ENCODE results near the gene LACRT.

LACRT gene

DNA sequence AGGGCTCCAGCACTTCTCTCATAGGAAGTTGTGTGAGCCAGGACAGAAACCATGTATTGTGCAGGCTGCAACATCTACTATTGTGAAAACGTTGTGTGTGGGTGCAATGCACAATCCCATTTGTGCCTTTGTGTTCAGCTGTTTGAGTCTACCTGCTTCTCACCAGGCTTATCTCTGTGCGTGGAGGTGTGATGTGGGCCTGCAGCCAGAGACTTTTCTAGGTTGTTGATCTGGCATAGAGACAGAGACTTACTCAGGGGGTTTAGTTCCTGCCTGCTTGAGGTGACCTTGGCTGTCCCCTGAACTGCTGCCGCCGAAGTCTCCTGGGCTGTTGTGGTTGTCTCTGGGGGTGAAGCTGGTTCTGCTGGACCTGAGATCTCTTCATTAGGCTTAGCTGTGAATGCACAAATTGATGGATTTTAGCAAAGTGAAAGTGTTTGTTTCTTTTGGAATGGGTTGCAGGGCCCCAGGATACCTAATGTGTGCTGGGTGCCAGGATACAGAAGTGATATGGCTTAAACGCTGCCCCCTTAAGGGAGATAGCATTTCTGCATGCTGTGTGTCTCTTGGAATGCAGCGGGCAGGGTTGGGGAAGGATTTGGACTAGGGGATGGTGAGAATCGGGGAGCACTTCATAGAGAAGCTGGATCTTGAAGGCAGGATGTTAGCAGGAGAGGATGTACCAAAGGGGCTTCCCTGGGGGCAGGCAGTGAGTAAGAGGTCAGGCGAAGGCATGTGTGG is 2.5 kb downstream of the LACRT start:
- DNase-seq: no peak

DNA sequence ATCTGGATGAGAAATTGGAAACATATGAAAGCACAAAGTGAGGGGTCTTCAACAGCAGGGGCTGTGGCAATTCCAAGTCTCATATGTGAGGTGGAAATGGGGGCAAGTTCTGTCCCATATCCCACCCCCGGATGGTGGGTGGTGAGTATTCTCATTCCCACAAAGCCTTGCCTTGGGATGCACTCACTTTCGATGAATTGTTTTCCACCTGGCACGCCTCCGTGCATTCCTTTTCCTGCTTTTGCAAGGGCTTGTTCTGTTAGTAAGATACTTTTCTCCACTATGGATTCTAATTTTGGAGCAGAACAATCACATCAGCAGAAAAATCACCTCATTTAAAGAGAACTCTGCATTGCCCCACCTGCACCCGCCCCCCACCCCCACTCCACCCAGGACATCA is 3.1 kb downstream of the LACRT start:
- no peak for DNase-seq

DNA sequence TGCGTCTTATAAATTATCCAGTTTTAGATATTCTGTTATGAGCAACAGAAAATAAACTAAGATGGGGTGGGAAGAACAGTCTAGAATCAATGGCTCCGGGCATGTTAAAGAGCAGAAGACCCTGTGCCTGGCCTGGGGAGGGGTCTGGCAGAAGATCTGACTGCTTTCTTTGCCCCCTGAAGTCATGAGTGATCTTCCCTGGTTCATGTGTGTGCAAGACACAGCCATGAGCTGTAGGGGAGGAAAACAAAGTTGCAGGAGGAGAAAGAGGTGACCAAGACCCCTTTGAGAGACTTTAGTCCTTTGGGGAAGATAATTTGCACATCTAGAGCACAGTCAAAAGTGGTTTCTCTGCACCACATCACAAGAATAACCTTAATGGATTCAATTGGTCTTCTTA is 4.8 kb downstream of the LACRT start:
- DNase-seq: no peak

DNA sequence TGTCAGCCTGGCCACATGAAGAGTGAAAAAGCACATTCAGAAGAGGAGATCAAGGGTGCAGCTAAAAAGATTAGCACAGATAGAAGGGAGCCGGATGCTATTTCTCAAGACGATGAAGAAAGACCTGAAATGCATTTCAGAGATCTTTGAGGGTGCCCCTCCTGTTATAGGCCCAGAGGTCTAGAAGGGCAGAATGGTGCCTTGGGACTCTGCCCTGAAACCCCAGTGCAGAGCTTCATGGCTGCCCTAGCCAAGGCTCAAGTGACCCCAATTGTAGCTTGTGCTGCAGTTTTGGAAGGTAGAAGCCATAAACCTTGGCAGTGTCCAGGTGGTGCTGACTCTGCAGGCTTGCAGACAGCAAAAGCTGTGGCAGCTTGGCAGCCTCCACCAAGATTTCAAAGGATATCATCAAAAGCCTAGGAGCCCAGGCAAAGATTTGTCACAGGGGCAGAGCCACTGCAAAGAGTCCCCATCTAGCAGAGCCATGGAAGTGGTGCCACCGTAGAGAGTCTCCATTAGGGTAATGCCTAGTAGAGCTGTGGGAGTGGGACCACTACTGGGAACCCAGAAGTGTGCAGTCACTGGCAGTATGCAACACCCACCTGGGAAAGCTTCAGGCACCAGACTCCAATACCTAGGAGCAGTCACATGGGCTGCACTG is 6.4 kb downstream of the LACRT start:
- DNase-seq: no peak

DNA sequence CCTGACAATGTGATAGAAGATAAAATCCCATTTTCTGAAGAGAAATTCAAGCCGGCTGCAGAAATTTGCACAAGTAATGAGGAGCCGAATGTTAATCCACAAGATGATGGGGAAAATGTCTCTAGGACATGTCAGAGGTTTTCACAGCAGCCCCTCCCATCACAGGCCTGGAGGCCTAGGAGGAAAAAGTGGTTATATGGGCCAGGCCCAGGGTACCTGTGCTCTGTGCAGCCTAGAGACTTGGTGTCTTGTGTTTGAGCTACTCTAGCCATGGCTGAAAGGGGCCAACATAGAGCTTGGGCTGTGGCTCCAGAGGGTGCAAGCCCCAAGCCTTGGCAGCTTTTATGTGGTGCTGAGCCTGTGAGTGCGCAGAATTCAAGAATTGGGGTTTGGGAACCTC is 7.4 kb downstream of the LACRT start:
- DNase-seq: no peak

DNA sequence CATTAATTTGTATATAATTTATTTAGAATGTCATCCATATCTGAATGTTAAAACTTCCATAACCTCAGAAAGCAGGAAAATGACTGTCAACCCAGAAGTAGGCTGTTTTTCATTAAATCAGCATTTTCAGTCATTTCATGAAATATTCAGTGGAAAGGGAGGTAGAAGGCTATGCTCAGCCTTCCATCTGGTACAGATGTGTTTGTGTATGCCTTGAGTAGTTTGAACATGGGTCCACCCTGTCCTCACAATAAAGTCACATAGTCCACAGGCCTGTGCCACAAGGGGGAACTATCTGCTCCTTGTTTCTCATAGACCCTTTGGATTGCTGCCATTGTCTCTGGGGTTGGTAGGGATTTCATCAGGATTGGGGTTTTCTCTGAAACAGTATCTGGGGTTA is 9.1 kb downstream of the LACRT start:
- no peak for DNase-seq

DNA sequence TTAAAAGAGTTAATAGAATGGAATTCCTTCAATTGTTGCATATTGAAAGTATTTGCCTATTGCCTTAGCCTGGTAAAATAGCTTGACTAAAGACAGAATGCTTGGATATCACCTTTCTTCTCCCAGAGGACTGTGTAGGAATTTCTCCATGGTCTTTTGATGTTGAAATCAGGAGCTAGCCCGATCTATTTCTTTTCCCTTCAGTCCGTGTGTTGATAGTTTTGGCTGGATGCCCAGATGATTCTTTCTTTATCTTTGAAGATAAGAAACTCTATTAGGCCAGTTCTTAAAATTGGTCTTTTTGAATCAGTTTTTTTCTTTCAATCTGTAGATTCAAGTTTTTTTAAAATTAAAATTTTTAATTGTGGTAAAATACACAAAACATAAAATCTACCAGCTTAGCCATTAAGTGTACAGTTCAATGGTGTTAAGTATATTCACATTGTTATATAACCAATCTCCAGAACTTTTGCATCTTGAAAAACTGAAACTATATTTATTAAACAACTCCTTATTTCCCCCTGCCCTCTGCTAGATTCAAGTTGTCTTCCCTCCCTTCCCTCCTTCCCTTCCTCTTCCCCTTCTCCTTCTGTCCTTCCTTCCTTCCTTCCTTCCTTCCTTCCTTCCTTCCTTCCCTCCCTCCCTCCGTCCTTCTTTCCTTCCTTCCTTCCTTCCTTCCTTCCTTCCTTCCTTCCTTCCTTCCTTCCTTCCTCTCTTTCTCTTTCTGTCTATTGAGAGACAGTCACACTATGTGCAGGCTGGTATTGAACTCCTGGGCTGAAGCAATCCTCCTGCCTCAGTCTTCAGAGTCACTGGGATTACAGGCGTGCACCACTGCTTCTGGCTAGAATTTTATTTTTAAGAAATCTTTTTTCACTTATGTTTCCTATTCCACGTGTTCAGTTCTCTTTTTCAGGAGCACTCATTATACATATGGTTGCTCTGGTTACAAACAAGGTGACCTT is 10.1 kb downstream of the LACRT start:
- DNase-seq: peak; percentile 31

DNA sequence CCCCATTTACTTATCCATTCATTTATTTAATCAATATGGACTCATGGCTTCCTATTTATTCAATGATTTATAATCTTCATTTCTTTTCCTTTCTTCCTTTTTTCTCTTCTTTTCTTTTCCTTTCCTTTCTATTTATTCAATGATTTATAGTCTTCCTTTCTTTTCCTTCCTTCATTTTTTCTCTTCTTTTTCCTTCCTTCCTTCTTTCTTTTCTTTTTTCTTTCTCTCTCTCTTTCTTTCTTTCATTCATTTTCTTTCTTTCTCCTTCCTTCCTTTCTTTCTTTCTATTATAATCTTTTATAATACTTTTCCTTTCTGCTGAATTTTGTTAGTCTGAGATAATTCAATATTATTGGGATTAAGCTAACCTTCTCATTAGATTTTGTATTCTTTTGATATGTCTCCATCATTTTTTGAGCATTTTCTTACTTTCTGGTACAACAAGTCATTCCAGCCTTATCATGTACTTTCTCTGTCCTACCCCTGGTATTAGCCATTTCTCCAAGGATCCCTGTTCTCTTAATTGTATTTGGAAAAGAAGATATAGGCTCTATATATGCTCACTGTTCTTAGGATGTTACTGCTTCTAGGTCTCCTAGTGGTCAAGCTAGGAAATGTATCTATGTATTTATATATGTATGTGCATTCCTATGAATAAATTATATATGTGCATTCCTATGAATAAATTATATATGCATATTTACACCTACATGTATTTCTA is 12.1 kb downstream of the LACRT start:
- DNase-seq: peak; percentile 1

DNA sequence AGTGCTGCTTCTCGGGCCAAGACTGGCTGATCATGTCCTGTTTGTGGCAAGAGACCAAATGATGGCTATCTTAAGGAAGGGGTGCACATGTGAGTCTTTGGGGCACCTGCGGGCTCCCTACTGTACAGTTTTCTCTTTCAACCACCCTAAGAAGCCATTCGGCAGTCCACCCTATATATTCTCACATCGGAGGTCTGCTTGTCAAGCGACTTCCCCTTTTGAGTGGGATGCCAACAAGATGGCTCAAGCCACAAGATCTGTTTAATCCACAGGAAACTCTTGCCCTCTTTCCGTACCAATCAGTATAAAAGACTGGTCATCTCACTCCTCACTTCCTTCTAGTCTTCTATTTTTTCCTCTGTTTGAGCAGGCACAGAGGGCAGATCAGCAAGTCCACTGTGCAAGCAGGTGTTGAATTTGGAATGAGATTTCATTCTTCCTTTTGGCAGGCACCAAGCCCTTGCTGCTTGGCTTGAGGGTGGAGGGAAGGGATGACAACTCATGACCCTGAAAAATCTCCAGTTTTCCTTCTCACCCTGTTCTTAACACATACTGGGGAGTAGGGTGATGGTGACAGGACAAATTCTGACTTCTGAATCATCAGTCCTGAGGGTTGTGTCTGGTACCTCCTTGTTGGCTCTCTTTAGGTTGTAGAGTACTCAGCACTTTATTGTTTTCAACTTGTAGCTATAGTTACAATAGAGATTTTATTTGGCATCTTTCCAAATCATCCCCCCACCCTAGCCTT is 17.6 kb downstream of the LACRT start:
- DNase-seq: peak; percentile 0

DNA sequence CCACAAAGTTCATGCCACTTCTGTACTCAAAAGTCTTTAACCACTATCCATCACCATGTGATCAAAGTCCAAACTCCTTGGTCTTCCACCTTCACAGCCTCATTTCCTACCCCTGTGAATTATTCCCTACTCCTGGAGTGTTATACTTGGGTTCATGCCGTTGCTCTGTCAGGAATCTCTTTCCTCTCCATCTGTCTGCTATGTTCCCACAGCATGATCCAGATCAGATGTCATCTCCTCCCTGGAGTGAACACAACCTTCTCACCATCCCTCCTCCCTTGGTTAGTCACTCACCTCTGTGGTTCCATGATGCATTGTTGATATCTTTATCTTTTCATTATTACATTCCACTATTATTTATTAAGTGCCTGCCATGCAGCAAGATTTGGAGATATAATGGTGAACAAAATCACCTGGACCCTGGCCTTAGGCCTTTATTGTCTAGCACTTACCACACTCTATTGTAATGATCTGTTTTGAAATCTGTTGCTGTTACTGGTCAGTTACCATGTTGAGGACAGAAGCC is 22.4 kb downstream of the LACRT start:
- DNase-seq: peak; percentile 1

DNA sequence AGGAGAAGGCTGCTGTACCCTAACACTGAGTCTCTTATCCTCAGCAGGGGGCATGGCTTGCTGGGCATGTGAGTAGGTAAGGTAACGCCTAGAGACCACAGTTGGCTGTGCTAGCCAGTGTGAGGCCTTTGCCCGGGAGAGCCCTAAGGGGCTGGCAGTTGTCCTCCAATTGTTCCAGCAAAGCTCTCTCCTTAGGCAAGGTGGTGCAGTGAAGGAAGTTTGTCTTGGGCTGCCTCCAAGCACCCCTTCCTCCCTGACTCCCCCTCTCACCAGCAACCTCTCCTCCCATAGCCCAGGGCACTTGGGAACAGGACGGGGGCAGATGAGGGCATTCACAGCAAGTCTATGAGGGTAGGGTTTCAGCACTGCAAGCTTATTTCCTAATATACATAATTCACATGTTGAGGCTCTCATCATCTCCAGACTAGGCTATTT is 23.0 kb downstream of the LACRT start:
- peak; percentile 0 for DNase-seq

DNA sequence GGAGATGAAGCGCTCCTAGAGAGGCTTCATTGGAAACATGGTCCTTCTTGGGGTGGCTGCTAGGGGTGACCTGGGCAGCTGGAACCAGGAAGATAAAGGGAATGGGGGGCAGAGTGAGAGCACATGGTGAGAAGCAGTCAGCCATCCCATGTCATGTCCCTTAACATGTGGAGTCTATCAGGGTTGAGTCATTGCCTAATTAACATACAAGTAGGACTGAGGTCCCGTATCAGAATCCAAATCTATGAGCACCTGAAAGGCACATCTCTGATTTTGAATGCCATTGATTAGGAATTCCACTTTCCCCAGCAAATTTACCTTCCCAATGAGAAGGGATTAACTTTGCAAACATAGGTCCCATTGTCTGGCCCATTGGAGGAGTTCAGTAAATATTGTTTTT is 25.9 kb downstream of the LACRT start:
- DNase-seq: peak; percentile 0

DNA sequence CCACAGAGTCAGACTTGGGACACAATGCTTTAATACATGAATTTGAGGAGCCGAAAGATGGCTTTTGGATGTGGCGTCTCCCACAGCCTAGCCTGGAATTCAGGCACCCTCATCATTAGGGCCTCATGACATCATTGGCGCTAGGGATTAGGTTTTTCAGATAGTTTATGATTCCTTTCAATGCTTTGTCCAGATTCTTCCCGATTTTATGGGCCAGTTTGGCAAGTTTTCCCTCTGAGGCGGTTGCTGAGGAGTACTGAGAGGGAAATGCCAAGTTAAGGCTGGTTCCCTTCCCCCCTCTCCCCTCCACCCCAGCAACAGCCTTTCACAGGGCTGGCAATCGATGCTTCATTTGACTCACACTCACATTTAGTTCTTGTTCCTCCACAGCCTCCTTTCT is 26.5 kb downstream of the LACRT start:
- no peak for DNase-seq

DNA sequence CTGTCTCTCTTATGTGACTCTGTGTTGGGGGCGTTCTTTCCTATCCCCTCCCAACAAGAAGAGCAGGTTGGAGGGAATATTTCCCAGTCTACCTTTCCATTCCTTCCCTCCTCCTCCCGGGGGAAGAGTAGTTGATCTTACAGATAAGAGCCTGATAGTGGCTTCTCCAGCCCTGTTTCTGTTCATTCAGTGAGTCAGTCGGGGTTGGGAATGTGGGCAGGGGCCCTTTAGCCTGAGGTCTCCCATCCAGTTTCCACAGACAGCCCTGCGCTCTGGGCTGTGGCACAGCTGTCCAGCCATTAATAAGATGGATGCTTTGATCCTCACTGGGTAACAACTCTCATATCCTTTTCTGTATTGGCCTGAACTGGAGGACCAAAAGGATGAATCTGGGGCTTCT is 28.1 kb downstream of the LACRT start:
- no peak for DNase-seq

DNA sequence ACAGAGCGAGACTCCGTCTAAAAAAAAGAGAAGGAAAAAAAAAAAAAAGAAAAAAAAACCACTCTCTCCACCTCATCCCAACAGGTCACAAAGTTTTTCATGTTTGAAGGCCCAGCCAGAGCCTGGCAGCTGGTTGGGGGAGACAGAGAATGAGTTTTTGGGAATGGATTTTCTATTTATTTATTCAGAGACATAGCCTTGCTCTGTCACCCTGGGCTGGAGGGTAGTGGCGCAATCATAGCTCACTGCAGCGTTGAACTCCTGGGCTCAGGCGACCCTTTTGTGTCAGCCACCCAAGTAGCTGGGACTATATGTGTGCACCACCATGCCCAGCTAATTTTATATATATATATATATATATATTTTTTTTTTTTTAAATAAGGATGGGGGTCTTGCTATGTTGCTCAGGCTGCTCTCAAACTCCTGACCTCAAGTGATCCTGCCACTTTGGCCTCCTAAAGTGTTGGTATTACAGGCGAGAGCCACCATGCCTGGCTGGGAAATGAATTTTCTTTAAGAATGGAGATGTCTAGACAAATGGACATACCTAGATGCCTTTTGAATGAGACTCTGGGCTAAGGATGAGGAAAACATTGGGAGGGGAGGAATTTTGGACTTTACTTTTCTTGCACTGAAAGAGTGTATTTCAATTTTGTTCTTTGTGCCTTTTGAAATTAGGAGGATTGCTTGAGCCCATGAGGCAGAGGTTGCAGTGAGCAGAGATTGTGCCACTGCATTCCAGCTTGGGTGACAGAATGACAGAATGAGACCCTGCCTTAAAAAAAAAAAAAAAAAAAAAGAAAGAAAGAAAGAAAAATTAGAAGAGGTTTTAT is 29.3 kb downstream of the LACRT start:
- DNase-seq: no peak

DNA sequence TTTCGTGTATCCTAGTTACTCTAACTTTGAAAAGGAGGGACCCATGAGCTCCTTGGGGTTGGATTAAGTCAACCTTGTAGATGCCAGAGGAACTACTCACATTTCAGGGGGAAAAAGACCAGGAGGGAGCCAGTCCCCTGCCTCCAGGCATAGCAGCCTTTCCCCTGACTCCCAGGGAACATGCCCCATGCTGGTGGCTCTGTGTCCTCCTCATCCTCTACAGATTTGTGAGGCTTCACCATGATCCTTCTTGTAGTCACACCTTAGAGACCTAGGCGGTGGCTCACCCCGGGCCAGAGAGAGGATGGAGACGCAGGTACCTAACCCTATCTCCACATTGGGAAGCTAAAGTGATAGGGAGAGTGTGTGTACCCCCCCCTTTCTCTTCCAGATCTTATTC is 30.3 kb downstream of the LACRT start:
- DNase-seq: no peak

DNA sequence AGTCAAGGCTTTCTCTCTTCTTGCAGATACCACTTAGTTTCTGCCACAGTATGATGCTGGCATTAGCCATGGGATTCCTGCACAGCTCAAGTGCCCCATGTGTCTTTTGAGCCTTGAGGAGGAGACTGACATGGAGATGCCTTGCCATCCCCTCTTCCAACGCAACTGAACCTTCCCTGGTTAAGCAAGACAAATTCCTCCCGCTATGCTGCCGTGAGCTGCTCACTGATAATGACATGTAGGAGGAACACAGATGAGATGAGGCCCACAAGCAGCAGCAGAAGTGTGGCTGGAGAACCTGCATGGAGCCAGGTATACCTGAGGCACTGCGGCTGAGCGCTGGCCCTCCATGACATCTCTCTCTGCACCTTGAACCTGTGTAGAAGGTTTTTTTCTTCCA is 30.8 kb downstream of the LACRT start:
- no peak for DNase-seq

DNA sequence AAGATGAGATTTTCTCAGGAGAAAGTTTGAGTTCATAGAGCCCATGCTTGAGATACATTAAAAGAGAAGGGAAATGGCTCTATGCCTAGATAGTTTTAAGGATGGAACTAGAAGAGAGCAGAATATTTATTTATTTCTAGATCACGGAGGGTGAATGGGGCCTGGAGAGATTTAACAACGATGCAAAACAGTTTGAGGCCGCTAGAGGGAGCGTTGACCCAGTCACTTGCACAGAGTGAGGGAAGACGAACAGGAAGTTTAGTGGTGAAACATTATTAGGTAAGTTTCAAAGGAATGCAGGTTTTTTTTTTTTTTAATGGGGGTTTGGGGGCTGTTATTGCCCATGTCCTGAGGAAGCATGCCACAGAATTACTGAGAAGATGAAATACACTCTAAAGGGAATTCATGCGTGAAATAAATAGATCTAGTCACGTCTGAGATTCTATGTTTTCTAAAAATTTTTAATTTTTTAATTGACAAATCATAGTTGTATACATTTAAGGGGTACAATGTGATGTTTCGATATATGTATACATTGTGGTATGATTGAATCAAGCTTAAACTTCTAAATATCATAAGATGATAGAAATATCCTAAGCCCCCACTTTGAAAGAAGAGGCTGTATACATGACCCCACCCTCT is 31.4 kb downstream of the LACRT start:
- peak; percentile 68 for DNase-seq

DNA sequence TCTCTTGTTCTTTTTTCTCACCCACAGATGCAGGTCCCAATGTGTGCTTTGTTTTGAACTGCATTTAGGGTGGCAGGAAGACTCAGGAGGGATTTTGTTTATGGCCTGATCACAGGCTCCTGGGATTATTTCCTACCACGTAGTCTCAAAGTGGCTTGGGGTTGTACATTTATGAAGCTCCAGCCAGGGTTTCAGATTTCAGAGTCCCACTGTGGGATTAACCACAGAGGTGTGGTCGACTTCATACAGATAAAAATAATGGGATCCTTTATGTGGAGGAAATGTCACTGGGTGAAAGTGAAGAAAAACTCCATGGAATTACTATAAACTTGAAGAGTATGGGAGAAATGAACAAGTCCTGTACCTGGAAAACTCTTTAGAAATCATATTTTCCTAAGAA is 32.0 kb downstream of the LACRT start:
- no peak for DNase-seq

DNA sequence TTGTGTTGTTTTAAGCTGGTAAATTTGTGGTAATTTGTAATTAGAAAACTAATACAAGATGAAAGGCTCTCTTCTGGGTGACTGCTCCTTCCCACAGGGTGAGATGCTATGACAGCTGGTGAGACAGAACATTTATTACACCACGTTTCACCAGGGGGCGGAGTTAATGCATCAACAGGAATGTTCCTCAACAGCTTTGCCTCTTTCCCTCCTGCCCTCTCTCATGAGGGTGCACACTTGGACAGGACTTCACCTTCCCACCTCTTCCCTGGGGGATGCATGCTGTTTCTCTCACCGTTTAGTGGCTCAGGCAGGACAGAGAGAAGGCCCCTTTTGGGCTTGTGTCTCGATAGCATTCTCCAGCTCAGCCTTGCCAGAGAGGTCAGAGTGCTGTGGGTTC is 32.9 kb downstream of the LACRT start:
- DNase-seq: no peak

Measured in NCI-H226 (cell line).